Stimulated activated CD4-positive, alpha-beta T cell treated with anti-CD3 and anti-CD28 coated beads, Interleukin-2, amount 100 ng/mL, for 4 hours (primary cell): ENCODE measurements around the gene MINDY4.

Experiments
- DNase-seq: peaks from one replicate; pipeline ENCODE4 v3.0.0-alpha.2; 2020; ENCODE audit warnings: low read depth

The MINDY4 gene

DNA sequence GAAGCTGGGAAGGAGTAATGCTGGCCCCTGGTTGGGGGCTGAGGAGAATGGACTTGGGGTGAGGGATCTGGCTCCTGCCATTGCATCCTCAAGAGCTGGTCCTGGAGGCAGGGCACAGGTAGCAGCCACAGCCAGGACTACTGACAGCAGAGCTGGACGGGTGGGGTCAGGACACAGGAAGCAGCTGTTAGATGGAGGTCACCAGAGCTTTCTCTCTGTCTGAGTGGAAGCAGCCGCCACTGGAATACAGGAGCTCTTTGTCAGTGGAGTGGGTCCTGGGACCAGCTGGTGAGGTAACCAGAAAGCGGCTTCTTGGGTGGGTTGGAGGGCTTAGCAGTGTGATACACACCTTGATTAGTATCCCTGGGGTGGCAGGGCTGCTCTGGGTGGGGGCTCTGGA is 82.4 kb downstream of the MINDY4 start:
- no peak for DNase-seq

DNA sequence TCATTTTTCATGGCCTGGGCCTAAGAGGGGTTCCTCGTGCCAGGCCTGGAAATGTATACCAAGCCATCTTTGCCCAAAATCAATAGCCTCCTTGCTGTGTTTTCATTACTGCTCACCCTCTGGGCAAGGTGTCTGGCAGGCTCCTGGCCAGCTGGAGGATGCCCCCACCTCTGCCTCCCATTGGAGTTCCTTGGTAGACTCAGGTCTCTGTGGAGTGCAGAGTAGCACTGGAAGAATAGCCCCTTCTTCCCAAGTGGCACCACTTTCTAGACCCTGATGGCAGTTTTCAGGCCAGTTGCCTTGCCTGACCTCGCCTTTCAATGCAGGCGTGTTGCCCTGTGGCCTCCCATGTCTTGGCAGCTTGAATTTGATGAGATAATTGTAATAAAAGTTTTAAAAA is 84.7 kb downstream of the MINDY4 start:
- DNase-seq = no peak

DNA sequence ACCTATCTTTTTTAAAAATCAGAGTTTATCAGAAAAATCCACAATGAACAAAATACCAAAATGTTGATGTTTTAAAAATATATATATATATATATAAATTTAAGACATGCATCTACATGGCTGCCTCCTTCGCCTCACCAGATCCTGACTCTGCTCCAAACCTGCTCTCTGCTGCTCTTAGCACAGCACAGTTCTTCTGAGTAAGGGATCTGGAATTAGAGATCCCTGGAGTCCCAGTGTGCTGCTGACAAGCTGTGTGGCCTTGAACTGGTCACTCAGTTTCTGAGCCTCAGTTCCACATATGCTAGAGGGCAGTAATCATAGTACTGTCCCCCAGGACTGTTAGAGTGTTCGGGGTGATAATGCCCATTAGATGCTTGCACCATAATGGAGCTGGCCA is 87.4 kb downstream of the MINDY4 start:
- DNase-seq = no peak

DNA sequence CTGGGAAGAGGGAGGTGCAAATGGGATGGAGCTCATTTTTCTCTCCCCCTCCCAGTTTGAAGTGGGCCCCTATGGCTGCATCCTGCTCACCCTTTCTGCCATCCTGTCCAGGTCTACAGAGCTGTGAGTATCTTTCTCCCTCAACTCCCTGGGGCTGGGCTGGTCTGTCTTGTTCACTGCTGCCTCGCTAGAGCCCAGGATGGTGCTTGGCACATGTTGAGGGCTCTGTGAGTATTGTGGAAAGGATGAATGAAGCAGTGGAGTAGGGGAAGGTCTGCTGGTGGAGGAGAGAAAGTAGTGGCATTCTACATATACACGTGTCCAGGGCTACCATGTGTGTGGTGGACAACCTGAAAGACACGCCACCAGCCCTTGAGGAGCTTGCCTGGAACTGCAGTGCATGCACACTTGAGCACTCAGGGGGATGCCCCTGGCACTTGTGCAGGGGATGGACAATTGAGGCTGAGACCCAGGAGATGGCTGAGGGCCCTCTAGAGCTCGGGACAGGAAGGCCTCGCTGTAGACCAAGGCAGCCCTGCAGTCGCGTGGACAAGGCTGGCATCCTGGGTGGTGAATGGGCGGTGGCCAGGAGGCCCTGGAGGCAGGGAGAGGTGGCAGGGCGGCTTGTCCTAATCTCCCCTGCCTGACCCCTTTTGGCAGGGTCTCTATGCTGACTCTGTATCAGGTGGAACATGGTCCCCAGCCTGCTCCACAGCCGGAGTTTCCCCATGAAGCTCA is 88.2 kb downstream of the MINDY4 start:
- DNase-seq = no peak

DNA sequence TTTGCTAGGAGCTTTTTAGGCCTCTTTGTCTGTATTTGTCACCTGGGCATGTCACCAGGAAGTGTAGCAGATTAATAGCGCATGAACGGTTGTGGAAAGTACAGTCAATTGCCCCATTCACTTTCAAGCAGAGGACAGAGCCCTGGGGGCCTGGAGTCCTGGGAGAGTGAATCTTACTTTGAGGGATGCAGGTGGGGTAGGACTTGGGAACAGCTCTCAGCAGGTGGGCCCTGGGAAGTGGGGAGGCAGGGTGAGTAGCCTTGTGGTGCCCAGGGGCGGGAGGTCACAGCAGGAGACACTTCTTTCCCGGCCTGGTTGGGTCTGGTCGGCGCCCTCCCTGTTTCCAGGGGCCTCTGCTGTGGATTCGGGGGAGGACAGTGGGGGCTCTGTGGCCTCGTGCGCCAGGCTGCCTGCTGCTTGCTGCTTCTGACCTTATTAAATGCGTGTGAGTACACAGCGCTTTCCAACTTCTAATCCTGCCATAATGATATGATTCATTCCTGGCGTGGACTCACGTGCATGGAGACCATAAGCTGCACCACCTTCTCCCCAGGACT is 88.8 kb downstream of the MINDY4 start:
- no peak for DNase-seq

DNA sequence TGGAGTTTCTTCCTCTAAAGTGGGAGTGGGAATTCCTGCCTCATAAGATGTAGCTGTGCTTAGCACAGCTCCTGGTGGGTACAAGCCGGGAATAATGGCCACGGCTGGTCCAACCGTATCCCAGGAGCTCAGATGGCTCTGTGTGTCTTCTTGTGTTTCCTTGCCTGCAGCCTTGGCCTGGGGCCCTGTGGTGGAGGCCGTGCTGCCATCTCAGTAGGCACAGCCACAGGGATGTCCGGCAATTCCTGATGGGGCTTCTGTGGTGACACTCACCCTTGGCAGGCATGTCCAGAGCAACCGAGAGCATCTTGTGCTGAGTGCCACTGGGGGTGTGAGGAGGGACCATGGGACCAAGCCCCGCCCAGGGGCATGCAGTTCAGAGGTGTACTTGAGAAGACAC is 90.4 kb downstream of the MINDY4 start:
- DNase-seq = no peak

DNA sequence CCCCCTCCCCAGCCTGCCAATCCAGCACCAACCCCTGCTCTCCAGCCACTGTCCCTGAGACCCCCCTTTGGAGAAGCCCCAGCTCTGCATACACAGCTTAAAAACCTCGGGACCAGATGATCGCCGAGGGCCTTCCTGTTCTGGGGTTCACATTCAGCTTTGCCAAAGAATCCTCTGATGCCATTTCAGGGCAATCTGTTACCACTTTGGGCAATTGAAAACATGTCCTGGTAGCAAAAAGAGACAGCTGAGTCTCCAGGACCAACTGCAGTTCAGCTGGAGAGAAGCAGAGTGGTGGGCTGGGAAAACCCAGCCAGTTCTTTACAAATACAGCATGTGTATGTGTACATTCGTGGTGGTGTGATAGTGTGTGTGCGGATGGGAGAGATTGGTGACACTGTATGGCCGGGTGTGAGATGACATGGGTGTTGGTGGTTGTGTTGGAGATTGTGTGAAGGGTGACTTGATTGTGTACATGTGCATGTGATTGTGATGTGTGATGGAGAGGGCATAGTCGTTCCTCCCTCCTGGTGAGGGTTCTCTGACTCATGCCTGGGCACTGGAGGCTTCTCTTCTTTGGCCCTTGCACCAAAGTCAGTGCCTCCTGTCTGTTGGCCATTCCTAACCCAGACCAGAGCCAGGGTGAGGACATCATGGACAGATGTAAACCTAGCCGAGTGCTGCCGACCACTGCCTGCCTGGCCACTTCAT is 91.9 kb downstream of the MINDY4 start:
- DNase-seq = no peak

DNA sequence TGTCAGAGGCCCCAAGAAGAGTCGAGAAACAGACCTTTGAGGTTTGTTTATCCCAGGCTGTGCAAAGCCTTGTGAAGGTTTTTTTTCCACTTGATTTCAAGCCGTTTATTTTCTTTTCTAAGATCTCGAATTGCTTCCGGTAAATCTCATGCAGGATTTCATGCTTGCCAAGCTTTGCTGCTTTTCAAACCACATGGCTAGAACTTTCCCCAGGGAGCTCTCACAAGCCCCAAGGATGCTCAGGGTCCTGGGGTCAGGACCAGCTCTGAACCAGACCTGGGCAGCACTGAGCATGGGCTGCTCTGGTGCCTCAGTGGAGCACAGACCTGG is 92.5 kb downstream of the MINDY4 start:
- no peak for DNase-seq

DNA sequence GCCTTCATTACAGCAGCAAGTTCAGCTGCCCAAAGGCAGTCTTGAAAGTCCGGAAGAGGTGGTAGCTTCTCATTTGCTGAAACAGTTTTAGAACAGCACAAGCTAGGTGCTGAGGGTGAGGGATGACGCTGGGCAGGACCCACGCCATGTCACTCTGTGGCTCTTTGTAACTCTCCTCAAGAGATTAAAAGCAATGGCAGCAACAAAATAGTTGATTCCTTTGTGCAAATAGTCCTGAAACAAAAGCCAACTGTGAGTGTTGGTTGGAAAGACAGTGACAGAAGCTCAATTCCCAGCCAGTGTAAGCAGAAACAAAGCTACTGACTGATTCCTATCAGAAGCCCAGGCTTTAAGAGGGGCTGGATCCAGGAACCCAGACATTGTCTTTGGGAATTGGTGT is 92.9 kb downstream of the MINDY4 start:
- DNase-seq = no peak

DNA sequence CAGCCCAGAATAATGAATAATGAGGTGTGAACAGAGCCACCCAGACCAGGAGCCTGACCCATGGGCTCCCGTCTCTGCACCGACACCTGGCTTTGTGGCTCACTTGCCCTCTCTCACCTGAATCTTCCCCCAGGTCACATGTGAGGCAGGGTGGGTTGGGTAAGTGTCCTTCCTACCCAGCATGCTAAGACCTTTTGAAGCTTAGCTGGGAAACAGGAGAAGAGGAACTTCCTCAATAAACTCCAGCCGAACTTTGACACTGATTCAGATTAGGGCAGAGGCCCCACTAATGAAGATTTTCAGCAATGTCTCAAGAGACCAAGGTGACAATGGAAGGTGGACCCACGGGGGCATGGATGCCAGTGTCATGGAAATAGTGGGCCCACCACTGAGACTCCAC is 93.9 kb downstream of the MINDY4 start:
- DNase-seq = no peak

DNA sequence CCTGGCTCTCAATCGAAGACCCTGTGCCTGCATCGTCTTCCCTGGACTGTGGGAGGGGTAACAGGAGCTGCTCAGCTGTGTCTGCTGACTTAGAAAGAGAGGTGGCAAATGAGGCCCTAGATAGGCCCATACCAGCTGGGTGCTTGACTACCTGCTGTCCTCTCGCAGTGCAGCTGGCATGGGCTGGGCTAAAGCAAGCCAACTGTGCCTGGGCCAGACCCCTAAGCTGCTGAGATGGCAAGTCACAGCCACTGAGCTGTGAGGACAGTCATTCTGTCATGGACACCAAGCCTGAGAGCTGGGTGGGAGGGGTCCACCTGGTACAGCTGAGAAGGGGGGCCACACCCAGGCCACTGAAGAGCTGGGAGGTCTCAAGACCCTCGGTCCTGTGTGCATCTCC is 94.6 kb downstream of the MINDY4 start:
- DNase-seq = no peak

DNA sequence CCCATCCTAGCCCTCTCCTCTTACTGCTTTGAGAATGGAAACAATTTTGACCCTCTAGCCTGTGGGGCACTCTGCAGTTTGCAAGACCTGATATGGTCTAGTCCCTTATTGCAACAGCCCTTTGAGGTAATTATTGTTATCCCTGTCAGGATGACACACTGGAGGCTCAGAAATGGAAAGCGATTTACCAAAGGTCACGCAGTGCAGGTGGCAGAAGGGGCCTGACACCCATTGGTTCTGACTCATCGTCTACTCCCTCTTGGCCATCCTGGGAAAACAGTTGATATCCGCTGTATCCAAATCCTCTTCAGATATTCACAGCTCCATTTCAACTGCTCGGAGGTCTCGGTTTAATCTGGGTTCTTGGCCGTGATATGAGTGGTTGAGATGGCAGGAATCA is 95.7 kb downstream of the MINDY4 start:
- no peak for DNase-seq

DNA sequence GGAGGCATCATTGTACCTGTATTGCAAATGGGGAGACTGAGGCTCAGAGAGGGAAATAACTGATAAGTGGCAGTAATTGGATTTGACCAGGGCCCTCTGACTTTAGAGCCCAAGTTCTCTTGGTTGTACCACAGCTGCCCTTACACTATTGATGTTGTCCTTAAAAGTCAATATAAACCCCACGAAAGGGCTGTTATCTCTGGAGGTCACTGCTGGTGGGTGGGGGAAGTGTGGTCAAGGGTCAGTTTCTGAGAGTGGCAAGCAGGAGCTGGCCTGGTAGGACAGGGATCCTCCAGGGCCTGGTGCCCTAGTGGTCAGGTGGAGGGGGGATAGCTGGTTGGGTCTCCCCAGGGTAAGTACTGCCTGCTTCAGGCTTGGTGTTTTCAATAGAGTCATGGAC is 96.3 kb downstream of the MINDY4 start:
- DNase-seq = no peak

DNA sequence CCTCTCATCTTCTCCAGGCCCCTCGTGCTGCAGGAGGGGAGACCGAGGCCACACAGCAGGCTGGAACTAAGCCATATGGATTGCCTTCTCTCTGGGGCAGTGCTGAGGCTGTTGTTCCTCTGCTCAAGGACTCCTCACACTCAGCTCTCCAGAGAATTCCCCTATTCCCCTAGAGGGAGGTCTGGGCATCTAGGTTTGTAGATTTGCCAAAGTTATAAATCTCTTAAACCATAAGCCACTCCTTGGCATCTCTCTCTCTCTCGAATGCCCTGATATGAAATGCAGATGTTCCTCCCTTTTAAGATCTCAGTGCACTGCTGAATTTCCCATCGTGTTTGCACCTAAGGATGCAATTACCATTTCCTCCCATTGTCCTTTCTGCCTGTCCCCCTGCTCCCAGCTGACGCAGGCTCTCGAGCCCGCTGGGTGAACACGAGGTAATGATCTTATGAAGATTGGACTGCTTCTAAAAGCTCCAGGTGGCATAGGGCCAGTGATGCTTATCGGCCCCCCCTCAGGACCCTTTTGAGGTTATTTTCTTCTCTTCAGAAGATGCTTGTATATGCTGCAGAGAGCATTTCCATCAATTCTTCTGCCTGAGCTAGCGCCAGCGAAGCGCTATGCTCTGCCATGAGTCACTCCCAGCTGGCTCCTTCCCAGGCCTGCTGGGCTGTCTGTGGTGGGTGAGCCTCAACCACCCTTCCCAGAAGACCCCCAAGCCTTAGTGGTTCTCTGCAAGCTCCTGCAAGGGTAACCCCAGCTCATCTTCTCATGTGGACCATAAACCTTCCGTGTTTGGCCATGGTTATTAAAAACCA is 98.8 kb downstream of the MINDY4 start:
- no peak for DNase-seq

DNA sequence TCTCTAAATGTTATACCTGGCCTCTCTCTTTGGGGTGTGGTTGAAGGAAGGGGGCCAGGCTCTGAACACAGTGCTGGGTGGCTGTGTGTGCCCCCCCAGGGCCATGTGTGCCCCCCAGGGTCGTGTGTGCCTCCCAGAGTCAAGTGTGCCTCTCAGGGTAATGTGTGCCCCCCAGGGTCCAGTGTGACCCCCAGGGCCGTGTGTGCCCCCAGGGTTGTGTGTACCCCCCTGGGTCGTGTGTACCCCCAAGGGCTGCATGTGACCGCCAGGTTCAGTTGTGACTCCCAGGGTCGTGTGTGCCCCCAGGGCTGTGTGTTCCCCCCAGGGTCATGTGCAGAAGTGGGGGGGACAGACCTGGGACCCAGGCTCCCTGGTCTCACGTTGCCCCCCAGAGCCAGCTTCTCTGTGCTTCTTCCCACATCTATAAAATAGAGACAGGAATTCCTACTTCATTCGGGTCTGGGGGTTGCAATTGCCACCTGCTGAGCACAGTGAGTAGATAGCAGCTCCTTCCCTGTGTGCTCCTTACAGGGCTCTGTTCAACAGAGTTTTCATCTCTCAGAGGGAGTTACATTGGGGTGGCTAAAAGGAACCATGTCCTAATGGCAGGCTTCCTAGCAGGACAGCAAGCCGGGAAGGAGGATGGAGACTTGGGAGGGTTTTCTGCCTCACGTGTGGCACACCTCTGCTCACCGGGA is 99.8 kb downstream of the MINDY4 start:
- DNase-seq = no peak

DNA sequence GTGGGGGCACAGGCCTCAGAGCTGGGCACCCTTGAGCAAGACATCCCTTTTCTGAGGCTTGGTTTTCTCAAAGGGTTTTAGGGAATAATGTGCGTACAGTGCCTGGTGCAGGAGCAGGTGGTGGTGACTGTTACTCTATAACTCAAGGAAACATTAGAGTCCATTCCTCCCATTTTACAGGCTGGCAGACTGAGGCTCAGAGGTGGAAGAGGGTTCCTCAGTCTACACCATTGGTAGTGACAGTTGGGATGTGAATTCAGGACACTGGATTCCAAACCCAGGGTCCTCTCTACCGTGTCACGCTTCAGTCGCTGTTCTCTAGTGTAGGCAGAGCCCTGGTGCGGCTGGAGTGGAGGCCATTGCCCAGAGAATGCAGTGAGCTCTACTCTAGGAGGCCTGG is 100.4 kb downstream of the MINDY4 start:
- DNase-seq = no peak

DNA sequence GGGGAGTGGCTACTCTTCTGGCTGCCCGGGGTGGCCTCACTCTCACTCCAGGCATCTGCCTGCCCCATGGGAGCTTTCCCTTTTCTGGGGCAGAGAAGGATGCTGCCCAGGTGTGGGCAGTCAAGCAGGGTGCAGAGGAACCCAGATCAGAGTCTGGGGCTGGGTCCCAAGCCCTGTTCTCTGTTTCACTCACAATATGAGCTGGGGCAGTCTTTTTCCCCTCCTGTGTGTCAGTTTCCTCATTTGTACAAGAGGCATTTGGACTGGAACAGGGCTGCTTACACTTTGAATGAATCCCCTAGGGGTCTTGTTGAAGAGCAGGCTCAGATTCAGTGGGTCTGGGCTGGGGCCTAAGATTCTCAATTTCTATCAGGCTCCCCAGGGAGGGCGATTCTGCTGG is 102.0 kb downstream of the MINDY4 start:
- no peak for DNase-seq

DNA sequence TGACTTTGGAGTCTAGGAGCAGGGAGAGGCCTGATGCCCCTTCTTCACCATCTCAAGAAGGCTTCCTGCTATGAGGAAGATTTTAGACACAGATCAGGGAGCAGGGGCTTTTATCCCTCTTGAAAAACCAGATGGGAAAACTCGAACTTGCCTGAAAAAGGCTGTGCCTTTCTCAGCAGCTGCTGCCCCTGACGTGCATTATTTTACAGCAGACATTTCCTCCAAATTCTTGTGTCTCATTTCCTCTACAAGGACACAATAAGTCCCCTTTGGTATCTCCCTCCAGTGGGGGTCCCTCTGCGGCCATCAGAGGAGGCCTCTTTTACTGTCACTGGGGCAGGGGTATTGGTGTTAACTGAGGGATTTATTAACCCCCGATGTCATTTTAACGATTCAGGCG is 102.4 kb downstream of the MINDY4 start:
- no peak for DNase-seq

DNA sequence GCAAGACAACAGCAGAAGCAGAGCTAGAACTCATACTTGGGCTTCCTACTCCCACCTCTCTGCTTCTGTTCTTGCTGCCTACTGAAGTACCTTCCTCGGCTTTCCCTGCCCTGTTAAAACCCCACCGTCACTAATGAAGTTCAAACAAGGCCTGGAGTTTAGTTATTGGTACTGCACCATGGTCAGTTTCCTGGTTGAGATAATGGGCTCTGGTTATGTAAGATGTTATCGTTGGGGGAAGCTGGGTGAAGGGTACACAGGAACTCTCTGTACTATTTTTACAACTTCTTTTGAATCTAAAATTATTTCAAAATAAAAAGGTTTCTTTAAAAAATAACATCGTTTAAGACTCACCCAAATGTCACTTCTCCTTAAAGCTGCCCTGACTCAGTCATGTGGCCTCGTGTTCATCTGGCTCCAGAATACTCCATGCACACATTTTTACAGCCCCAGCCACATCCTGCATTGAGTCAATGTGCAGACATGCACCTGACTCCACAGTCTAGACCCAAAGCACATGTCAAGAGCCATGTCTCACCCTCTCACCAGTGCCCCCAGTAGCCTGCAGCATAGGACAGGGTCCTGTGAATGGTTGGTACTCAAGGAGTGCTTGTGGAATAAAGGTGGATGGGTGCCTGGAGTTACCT is 103.6 kb downstream of the MINDY4 start:
- no peak for DNase-seq

DNA sequence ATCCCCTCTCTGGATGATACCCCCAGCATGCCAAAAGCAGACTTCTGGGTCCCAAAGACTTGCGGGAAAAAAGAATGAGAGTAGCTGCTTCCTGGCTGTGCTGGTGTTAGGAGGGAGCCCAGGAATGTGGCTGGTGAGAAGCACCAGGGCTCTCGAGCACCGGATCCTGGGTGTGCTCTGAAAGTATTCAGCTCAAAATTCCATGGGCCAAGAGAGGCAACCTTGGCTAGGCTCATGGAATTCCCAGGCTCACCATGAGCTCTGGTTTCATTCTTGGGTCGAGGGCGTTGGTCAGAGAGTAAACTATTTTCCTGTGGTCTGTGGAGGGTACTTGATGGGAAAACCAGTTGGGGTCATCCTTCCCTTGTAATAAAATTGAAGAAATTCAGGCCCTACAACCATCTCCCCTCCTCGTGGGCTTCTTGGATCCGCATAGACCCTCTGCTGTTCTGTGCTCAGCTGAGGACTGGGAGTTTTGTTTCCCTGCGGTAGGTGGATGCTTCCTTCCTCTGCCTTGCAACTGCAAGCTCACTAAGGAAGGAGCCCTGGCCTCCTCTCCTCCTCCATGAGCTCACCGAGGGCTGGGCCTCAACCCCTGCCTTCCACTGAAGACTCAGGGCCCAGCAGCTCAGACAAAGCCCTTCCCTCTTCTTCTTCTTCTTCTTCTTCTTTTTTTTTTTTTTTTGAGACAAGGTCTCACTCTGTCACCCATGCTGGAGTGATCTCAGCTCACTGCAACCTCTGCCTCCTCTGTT is 106.0 kb downstream of the MINDY4 start:
- no peak for DNase-seq

DNA sequence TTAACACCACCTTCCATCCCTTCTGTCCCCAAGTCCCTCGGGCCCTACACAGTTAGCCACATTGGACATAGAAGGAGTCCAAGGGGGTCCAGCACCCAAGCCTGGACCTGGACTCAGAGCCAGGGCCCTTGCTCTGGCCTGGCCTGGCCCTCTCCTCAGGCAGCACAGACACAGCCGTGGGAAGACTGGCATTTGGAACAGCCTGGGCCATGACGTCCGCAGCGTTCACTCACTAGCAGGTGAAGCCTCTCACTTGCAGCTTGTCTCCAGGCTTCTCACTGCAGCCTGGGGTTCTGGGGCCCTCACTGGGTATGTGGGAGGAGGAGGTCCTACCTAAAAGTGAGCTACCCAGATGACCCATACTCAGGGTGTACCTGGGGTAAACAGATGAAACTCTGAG is 106.8 kb downstream of the MINDY4 start:
- no peak for DNase-seq
